K562 (cell line): ENCODE data around the gene RNF144A. TPM values are rescaled to one million over a fixed set of nuclear protein-coding genes. Genes with fewer than 3 reads are reported as not detected.

Source experiments
- ATAC-seq: fragments of 200-7000 bp; cut with Tn5 transposase; 3 replicates; pipeline ENCODE4 v1.9.1; 2020; ENCODE audit warnings: moderate library complexity
- BruUV-seq: library from RNA; stranded (reverse); fragments of 400-500 nt; replicated peaks from 2 replicates; lab custom pipeline; 2021; lab: Mats Ljungman, UMichigan
- CTCF ChIA-PET: fragments of 300-600 bp; formaldehyde crosslinking; extraction: SDS; loops from one replicate; lab custom pipeline; 2021; ENCODE audit warnings: low intra/inter-chr PET ratio; lab: Yijun Ruan, JAX
- POLR2A ChIA-PET: fragments of 300-600, 350-650 bp; sonication (Branson Sonifier 250); formaldehyde crosslinking; extraction: SDS; loops from one replicate; lab custom pipeline; 2021; ENCODE audit warnings: antibody characterized with exemption, inconsistent platforms; lab: Yijun Ruan, JAX
- DNase-seq, 4 experiments: peaks; one replicate each; pipeline versions ENCODE4 v3.0.0 to v3.0.0-alpha.2; 2011 to 2018; ENCODE audit warnings: low spot score in 3 of 4, mixed read lengths in 3 of 4; ENCODE audit errors: extremely low read depth in 1 of 4
- FAIRE-seq: peaks from 2 replicates; lab custom pipeline; 2011; peaks lifted over from hg19 to GRCh38; lab: Jason Lieb, UNC
- H2AFZ ChIP-seq: 2 replicates; pipeline ENCODE4 v1.6.0; 2011; ENCODE audit warnings: low read depth, low read length, control low read depth, inconsistent platforms
- H3K27ac ChIP-seq: fragments of 200-600 bp; 3 replicates; pipeline ENCODE4 v1.8.0; 2011; ENCODE audit warnings: low read depth, mild to moderate bottlenecking, control low read depth, inconsistent platforms, low read length, moderate library complexity, mixed read lengths; ENCODE audit errors: extremely low read depth
- H3K27me3 ChIP-seq, 2 experiments: fragments of 300-600 bp in 1 of 2; 2 replicates in 1 of 2; 3 replicates in 1 of 2; pipeline versions ENCODE4 v1.6.0 to v1.8.0; 2011; ENCODE audit warnings: inconsistent platforms in 2 of 2, low read length in 2 of 2, mild to moderate bottlenecking in 1 of 2, mixed read lengths in 1 of 2, moderate library complexity in 1 of 2; ENCODE audit not compliant: control insufficient read depth in 2 of 2, insufficient read depth in 2 of 2
- H3K36me3 ChIP-seq: fragments of 300-600 bp; 3 replicates; pipeline ENCODE4 v1.8.0; 2011; ENCODE audit warnings: mild to moderate bottlenecking, low read length, inconsistent platforms; ENCODE audit not compliant: control insufficient read depth, insufficient read depth
- H3K4me1 ChIP-seq, 2 experiments: fragments of 200-600 bp in 1 of 2; replicated peaks in 1 of 2; 2 replicates in 1 of 2; 3 replicates in 1 of 2; pipeline versions ENCODE4 v1.5.1 to v1.8.0; 2011; ENCODE audit warnings: inconsistent platforms in 2 of 2, low read length in 2 of 2, mild to moderate bottlenecking in 1 of 2, mixed read lengths in 1 of 2, moderate library complexity in 1 of 2; ENCODE audit not compliant: control insufficient read depth in 2 of 2, insufficient read depth in 2 of 2
- H3K4me2 ChIP-seq: 2 replicates; pipeline ENCODE4 v1.6.1; 2011; ENCODE audit warnings: low read length, control low read depth, inconsistent platforms, mixed read lengths; ENCODE audit not compliant: insufficient read depth
- H3K4me3 ChIP-seq: fragments of 200-600 bp; sonication (generic), shearing (Covaris generic); 2 replicates; pipeline ENCODE4 v1.5.1; 2016; ENCODE audit warnings: control low read depth, inconsistent platforms
- H3K79me2 ChIP-seq: fragments of 200-600 bp; 3 replicates; pipeline ENCODE4 v1.8.0; 2011; ENCODE audit warnings: low read length, inconsistent platforms; ENCODE audit not compliant: control insufficient read depth, insufficient read depth
- H3K9ac ChIP-seq, 2 experiments: 2 replicates each; pipeline versions ENCODE4 v1.6.0 to v1.6.1; 2011; ENCODE audit warnings: low read depth in 2 of 2, low read length in 2 of 2, control low read depth in 1 of 2, inconsistent platforms in 1 of 2, mild to moderate bottlenecking in 1 of 2, mixed read lengths in 1 of 2; ENCODE audit not compliant: insufficient read depth in 1 of 2
- H3K9me1 ChIP-seq: one replicate; pipeline ENCODE4 v1.6.0; 2011; ENCODE audit warnings: inconsistent platforms, mild to moderate bottlenecking, low read length, moderate library complexity; ENCODE audit not compliant: control insufficient read depth, insufficient read depth
- H3K9me3 ChIP-seq: replicated peaks from 2 replicates; pipeline ENCODE4 v1.5.1; 2011; ENCODE audit warnings: low read depth, low read length, inconsistent platforms; ENCODE audit not compliant: control insufficient read depth, insufficient read depth
- H4K20me1 ChIP-seq: replicated peaks from 2 replicates; pipeline ENCODE4 v1.6.1; 2011; ENCODE audit warnings: low read length, inconsistent platforms, mixed read lengths; ENCODE audit not compliant: control insufficient read depth, insufficient read depth
- AFF4 ChIP-seq: sonication (generic); formaldehyde crosslinking; IDR thresholded peaks from 2 replicates; pipeline ENCODE4 v1.8.0; 2023; ENCODE audit warnings: mild to moderate bottlenecking, missing genetic modification reagents
- ATF2 ChIP-seq: sonication (generic); formaldehyde crosslinking; IDR thresholded peaks from 2 replicates; pipeline ENCODE4 v1.8.1; 2022; ENCODE audit warnings: missing genetic modification reagents
- DLX4 ChIP-seq: fragments of 250-450 bp; sonication (Bioruptor Pico); IDR thresholded peaks from 2 replicates; pipeline ENCODE4 v1.6.1; 2021; ENCODE audit warnings: mild to moderate bottlenecking
- HDAC1 ChIP-seq, 2 experiments: fragments of 450-650 bp; IDR thresholded peaks; 2 replicates each; pipeline ENCODE4 v1.6.1; 2016 to 2017; ENCODE audit warnings: inconsistent platforms in 1 of 2, mild to moderate bottlenecking in 1 of 2, moderate library complexity in 1 of 2
- PCBP1 ChIP-seq: fragments of 200-400 bp; formaldehyde crosslinking; IDR thresholded peaks from 2 replicates; pipeline ENCODE4 v1.6.1; 2018; ENCODE audit warnings: mild to moderate bottlenecking, low read depth, low read length; ENCODE audit not compliant: poor library complexity, severe bottlenecking
- PHF21A ChIP-seq: fragments of 450-650 bp; IDR thresholded peaks from 2 replicates; pipeline ENCODE4 v1.6.1; 2017; ENCODE audit warnings: low read depth, borderline replicate concordance
- POLR2A ChIP-seq: fragments of 450-650 bp; conservative IDR thresholded peaks from 2 replicates; pipeline ENCODE4 v1.6.1; 2016
- TEAD1 ChIP-seq, 2 experiments: fragments of 450-650 bp in 1 of 2; sonication (generic) in 1 of 2; formaldehyde crosslinking; IDR thresholded peaks; 2 replicates each; pipeline versions ENCODE4 v1.4.0 to v1.8.0; 2020 to 2022; ENCODE audit warnings: mild to moderate bottlenecking in 2 of 2, missing genetic modification reagents in 1 of 2
- THAP12 ChIP-seq: fragments of 250-450 bp; sonication (Bioruptor Pico); IDR thresholded peaks from 2 replicates; pipeline ENCODE4 v1.9.0; 2021; ENCODE audit warnings: mild to moderate bottlenecking, inconsistent platforms
- ZBTB1 ChIP-seq: sonication (generic); formaldehyde crosslinking; IDR thresholded peaks from 2 replicates; pipeline ENCODE4 v1.8.1; 2023; ENCODE audit warnings: missing genetic modification reagents, low read depth, mild to moderate bottlenecking, borderline replicate concordance
- ZC3H11A ChIP-seq: IDR thresholded peaks from 2 replicates; pipeline ENCODE4 v1.6.1; 2012; ENCODE audit warnings: low read depth, low read length, improper control_type of control experiment
- ZNF347 ChIP-seq: fragments of 450-650 bp; formaldehyde crosslinking; IDR thresholded peaks from 2 replicates; pipeline ENCODE4 v1.4.0; 2020; ENCODE audit warnings: low read depth, mild to moderate bottlenecking, moderate library complexity
- ZNF57 ChIP-seq: fragments of 450-650 bp; formaldehyde crosslinking; IDR thresholded peaks from 2 replicates; pipeline ENCODE4 v1.4.0; 2020; ENCODE audit warnings: mild to moderate bottlenecking, moderate library complexity
- ZNF696 ChIP-seq: fragments of 250-450 bp; sonication (Bioruptor Pico); conservative IDR thresholded peaks from 2 replicates; pipeline ENCODE4 v1.4.0; 2020; ENCODE audit warnings: mild to moderate bottlenecking, moderate library complexity
- WGBS: fragments of 100-300 bp; shearing (Covaris generic); methylation state at CpG from one replicate; pipeline ENCODE4 v1.1.6; 2016; ENCODE audit warnings: low coverage, mixed read lengths; ENCODE audit not compliant: insufficient coverage; ENCODE audit errors: missing lambda C conversion rate; 5-methylcytosine and 5-hydroxymethylcytosine counted together
- in situ Hi-C: fragments of 300-500 bp; cut with MboI; formaldehyde crosslinking; loops from 4 replicates; pipeline ENCODE4 v1.15.0; 2018; ENCODE audit warnings: inconsistent platforms, mixed read lengths
- intact Hi-C: fragments of 100-400 bp; cut with micrococcal nuclease; formaldehyde crosslinking; loops from 2 replicates; pipeline ENCODE4 v1.14.2; 2022
- polyA plus RNA-seq, 8 experiments: library from polyadenylated mRNA; depleted of rRNA in 4 of 8; stranded (reverse) in 5 of 8; unstranded in 3 of 8; fragments of >200 nt; fragmentation: Nextera tagmentation in 2 of 8; fragmentation: Illumina TruSeq in 1 of 8; extraction: Ambion mirVana in 2 of 8; extraction: Trizol in 1 of 8; gene quantifications; 2 replicates each; pipeline versions ENCODE4 v1.2.1 to v1.2.3, GENCODE V29; 2011 to 2014; ENCODE audit warnings: inconsistent platforms in 1 of 8, missing spikeins in 1 of 8
- total RNA-seq, 7 experiments: library from RNA; depleted of rRNA in 6 of 7; stranded (reverse); fragments of >200 nt in 6 of 7; fragmentation: Illumina TruSeq in 2 of 7; extraction: Trizol in 2 of 7; gene quantifications; 2 replicates each; pipeline versions ENCODE4 v1.2.1 to v1.2.3, GENCODE V29; 2011 to 2021; ENCODE audit warnings: low replicate concordance in 1 of 7

The RNF144A gene
- total and polyA plus RNA-seq, 9 of the 15 experiments (the other 6 are each of a cell fraction or from before 2014, with no cell fraction given), result 0.96 to 11.3 (median 6.2) TPM

- Histone ChIP-seq H3K27ac (no peak overlapping the region), H4K20me1 (no peaks in the 10 kb centered on the region), H2AFZ (no peak overlapping the region), H3K4me1 (no peaks in the 10 kb centered on the region; a peak in 1 of 5 replicates), H3K9me1 (no peaks in the 10 kb centered on the region), H3K79me2 (no peaks in the 10 kb centered on the region), H3K4me2 (no peak overlapping the region), H3K4me3 (no peak overlapping the region), H3K27me3 (peaks cover 11 to 30% of the 10 kb centered on the region in 2 experiments; a peak in 3 of 5 replicates), H3K9ac (no peak overlapping the region), H3K36me3 (no peaks in the 10 kb centered on the region), H3K9me3 (no peaks in the 10 kb centered on the region)
- DNase-seq, result no peak
- BruUV-seq, result no TSS peak
- intact Hi-C loops, result no loop called here
- ChIA-PET POLR2A (no interaction called here), CTCF (no interaction called here)
- in situ Hi-C loops, result no loop called here
- WGBS, result 38% methylated on average over 4 of the region's 4 CpGs
- FAIRE-seq, result no peak
- ATAC-seq, result no peak
- no peak for TF ChIP-seq ZNF57
- no peak for TF ChIP-seq THAP12 (CRISPR knock-in tag)
- no peak for TF ChIP-seq ZC3H11A
- no peak for TF ChIP-seq ZNF696 (CRISPR knock-in tag)
- no peak for TF ChIP-seq ZNF347 (CRISPR knock-in tag)
- TF ChIP-seq PCBP1, result no peak
- TF ChIP-seq TEAD1 (CRISPR knock-in tag; IDR thresholded peaks at IDR 0.05), result no peak
- TF ChIP-seq AFF4 (CRISPR knock-in tag), result no peak
- no peak for TF ChIP-seq ZBTB1 (CRISPR knock-in tag)
- no peak for TF ChIP-seq DLX4 (CRISPR knock-in tag)
- no peak for TF ChIP-seq POLR2A
- no peak for TF ChIP-seq ATF2 (CRISPR knock-in tag)
- TF ChIP-seq PHF21A, result no peak
- TF ChIP-seq HDAC1 (IDR thresholded peaks at IDR 0.05), result no peak
Observed at GRCh38 chr2:7048762-7049294, 131.6 kb downstream of the RNF144A start.
